HepG2 (cell line): Measurements from ENCODE around the gene C2orf80. TPM values are rescaled to one million over a fixed set of nuclear protein-coding genes. Genes with fewer than 3 reads are reported as not detected.

Experiments
- ASH2L ChIP-seq: fragments of 300-600, 200-600 bp; sonication (generic); IDR thresholded peaks from 2 replicates; pipeline ENCODE4 v1.7.0; 2017; ENCODE audit warnings: low read depth, mild to moderate bottlenecking, moderate library complexity, mixed read lengths, low read length; ENCODE audit not compliant: insufficient read length
- CAMTA2 ChIP-seq: sonication (generic); formaldehyde crosslinking; IDR thresholded peaks from 2 replicates; pipeline ENCODE4 v1.4.0; 2020; ENCODE audit warnings: mild to moderate bottlenecking, missing genetic modification reagents, borderline replicate concordance
- CEBPG ChIP-seq: IDR thresholded peaks from 2 replicates; pipeline ENCODE4 v1.6.1; 2016
- FOXK1 ChIP-seq: sonication (generic); formaldehyde crosslinking; IDR thresholded peaks from 2 replicates; pipeline ENCODE4 v1.4.0; 2020; ENCODE audit warnings: low read depth, missing genetic modification reagents, borderline replicate concordance
- HNF4G ChIP-seq, 2 experiments: sonication (generic) in 1 of 2; formaldehyde crosslinking in 1 of 2; IDR thresholded peaks; 2 replicates each; pipeline versions ENCODE4 v1.4.0 to v1.6.1; 2011 to 2020; ENCODE audit warnings: borderline replicate concordance in 2 of 2, low read depth in 2 of 2, mild to moderate bottlenecking in 2 of 2, low read length in 1 of 2, missing genetic modification reagents in 1 of 2, moderate library complexity in 1 of 2
- KLF6 ChIP-seq: IDR thresholded peaks from 2 replicates; pipeline ENCODE4 v1.8.0; 2016; ENCODE audit warnings: missing biosample characterization, missing genetic modification reagents
- PHF8 ChIP-seq: sonication (generic); formaldehyde crosslinking; IDR thresholded peaks from 2 replicates; pipeline ENCODE4 v1.5.0; 2020; ENCODE audit warnings: missing genetic modification reagents
- PRDM15 ChIP-seq: sonication (generic); formaldehyde crosslinking; IDR thresholded peaks from 2 replicates; pipeline ENCODE4 v1.4.0; 2020; ENCODE audit warnings: missing genetic modification reagents
- RBAK ChIP-seq: sonication (generic); formaldehyde crosslinking; IDR thresholded peaks from 2 replicates; pipeline ENCODE4 v1.5.1; 2020; ENCODE audit warnings: mild to moderate bottlenecking, missing genetic modification reagents
- SPEN ChIP-seq: sonication (generic); formaldehyde crosslinking; IDR thresholded peaks from 2 replicates; pipeline ENCODE4 v1.5.1; 2020; ENCODE audit warnings: low read depth, mild to moderate bottlenecking, missing genetic modification reagents
- ZNF143 ChIP-seq: sonication (generic); formaldehyde crosslinking; IDR thresholded peaks from 2 replicates; pipeline ENCODE4 v1.4.0; 2020; ENCODE audit warnings: missing genetic modification reagents
- ZNF557 ChIP-seq: sonication (generic); formaldehyde crosslinking; IDR thresholded peaks from 2 replicates; pipeline ENCODE4 v1.4.0; 2020; ENCODE audit warnings: missing genetic modification reagents
- ZNF567 ChIP-seq: sonication (generic); formaldehyde crosslinking; IDR thresholded peaks from 2 replicates; pipeline ENCODE4 v1.8.1; 2023; ENCODE audit warnings: mild to moderate bottlenecking, missing genetic modification reagents, borderline replicate concordance
- ZNF749 ChIP-seq: sonication (generic); formaldehyde crosslinking; IDR thresholded peaks from 2 replicates; pipeline ENCODE4 v1.8.0; 2022; ENCODE audit warnings: mild to moderate bottlenecking, missing genetic modification reagents, moderate library complexity, borderline replicate concordance
- ZNF891 ChIP-seq: sonication (generic); formaldehyde crosslinking; IDR thresholded peaks from 2 replicates; pipeline ENCODE4 v1.5.0; 2020; ENCODE audit warnings: mild to moderate bottlenecking, missing genetic modification reagents
- polyA plus RNA-seq, 8 experiments: library from polyadenylated mRNA; depleted of rRNA in 3 of 8; stranded (reverse) in 7 of 8; unstranded in 1 of 8; fragments of >200 nt; fragmentation: Illumina TruSeq in 4 of 8; extraction: Trizol in 4 of 8; gene quantifications; 2 replicates each; pipeline versions ENCODE4 v1.2.1 to v1.2.3, GENCODE V29; 2011 to 2016; ENCODE audit warnings: low read depth in 4 of 8, missing spikeins in 1 of 8, mixed read lengths in 1 of 8; ENCODE audit not compliant: insufficient read depth in 1 of 8
- total RNA-seq, 5 experiments: library from RNA; depleted of rRNA; stranded (reverse); fragments of >200 nt; fragmentation: Illumina TruSeq; extraction: Trizol; gene quantifications; 2 replicates each; pipeline ENCODE4 v1.2.3, GENCODE V29; 2016; ENCODE audit warnings: low read depth in 1 of 5
- TF ChIP-seq, protein P1 (sequence below): sonication (generic); formaldehyde crosslinking; IDR thresholded peaks from 2 replicates; pipeline ENCODE4 v1.4.0; 2020; ENCODE audit warnings: missing genetic modification reagents, mild to moderate bottlenecking, borderline replicate concordance
- TF ChIP-seq, protein P2 (sequence below): sonication (generic); formaldehyde crosslinking; IDR thresholded peaks from 2 replicates; pipeline ENCODE4 v1.8.0; 2022; ENCODE audit warnings: mild to moderate bottlenecking, missing genetic modification reagents, borderline replicate concordance
- TF ChIP-seq, protein P3 (sequence below): sonication (generic); formaldehyde crosslinking; IDR thresholded peaks from 2 replicates; pipeline ENCODE4 v1.9.0; 2021; ENCODE audit warnings: missing genetic modification reagents, mild to moderate bottlenecking, borderline replicate concordance
- TF ChIP-seq, protein P4 (sequence below): sonication (generic); formaldehyde crosslinking; IDR thresholded peaks from 2 replicates; pipeline ENCODE4 v1.5.0; 2020; ENCODE audit warnings: missing genetic modification reagents

Gene C2orf80
- total and polyA plus RNA-seq, 2 of the 13 experiments (the other 11 are each of a cell fraction or from before 2014, with no cell fraction given), result not detected

DNA sequence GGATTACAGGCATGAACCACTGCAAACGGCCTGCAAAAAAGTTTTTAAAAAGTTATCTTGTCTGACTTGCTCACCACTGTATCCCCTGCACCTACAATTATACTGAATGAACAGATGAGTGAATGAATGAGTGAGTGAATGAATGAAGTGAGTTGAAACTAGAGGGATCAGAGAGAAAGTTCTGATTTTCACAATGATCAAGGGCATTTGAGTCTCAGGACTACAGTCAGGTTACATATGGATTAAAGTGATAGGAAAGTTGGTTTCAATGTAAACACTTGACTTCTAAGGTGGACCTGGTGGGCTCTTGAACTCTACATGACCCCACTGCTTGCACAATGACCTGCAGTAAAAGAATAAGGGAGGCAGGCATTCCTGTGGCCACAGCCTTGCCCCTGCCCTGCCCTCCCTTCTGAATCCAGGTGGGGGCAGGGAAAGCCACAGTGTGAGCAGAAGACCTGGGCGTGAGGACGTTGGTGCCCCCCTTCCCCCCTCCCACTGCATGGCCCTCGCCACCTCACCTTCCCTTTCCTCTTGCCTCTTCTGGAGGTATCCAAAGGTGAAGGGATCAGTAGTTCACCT lies 10.7 kb downstream of the C2orf80 start (continued):
- TF ChIP-seq, protein P1, sequence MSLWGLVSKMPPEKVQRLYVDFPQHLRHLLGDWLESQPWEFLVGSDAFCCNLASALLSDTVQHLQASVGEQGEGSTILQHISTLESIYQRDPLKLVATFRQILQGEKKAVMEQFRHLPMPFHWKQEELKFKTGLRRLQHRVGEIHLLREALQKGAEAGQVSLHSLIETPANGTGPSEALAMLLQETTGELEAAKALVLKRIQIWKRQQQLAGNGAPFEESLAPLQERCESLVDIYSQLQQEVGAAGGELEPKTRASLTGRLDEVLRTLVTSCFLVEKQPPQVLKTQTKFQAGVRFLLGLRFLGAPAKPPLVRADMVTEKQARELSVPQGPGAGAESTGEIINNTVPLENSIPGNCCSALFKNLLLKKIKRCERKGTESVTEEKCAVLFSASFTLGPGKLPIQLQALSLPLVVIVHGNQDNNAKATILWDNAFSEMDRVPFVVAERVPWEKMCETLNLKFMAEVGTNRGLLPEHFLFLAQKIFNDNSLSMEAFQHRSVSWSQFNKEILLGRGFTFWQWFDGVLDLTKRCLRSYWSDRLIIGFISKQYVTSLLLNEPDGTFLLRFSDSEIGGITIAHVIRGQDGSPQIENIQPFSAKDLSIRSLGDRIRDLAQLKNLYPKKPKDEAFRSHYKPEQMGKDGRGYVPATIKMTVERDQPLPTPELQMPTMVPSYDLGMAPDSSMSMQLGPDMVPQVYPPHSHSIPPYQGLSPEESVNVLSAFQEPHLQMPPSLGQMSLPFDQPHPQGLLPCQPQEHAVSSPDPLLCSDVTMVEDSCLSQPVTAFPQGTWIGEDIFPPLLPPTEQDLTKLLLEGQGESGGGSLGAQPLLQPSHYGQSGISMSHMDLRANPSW (CRISPR knock-in tag), result no peak
- TF ChIP-seq ZNF749 (CRISPR knock-in tag) (no peak), CEBPG (peak; percentile 66), RBAK (no peak), PRDM15 (no peak), FOXK1 (CRISPR knock-in tag) (peak; percentile 53; the same call in 1 of the 2 replicates), ZNF143 (no peak), KLF6 (no peak), ASH2L (no peak), PHF8 (CRISPR knock-in tag) (no peak), CAMTA2 (CRISPR knock-in tag) (no peak), SPEN (no peak), ZNF557 (CRISPR knock-in tag) (no peak), ZNF567 (CRISPR knock-in tag) (no peak), ZNF891 (CRISPR knock-in tag) (no peak), HNF4G (IDR thresholded peaks at IDR 0.05; ENCODE audit: borderline replicate concordance, low read depth, low read length) (peak; percentile 73; the same call in 1 of the 2 replicates), HNF4G (CRISPR knock-in tag; IDR thresholded peaks at IDR 0.05; ENCODE audit: borderline replicate concordance, low read depth) (no peak)
- TF ChIP-seq, protein P2, sequence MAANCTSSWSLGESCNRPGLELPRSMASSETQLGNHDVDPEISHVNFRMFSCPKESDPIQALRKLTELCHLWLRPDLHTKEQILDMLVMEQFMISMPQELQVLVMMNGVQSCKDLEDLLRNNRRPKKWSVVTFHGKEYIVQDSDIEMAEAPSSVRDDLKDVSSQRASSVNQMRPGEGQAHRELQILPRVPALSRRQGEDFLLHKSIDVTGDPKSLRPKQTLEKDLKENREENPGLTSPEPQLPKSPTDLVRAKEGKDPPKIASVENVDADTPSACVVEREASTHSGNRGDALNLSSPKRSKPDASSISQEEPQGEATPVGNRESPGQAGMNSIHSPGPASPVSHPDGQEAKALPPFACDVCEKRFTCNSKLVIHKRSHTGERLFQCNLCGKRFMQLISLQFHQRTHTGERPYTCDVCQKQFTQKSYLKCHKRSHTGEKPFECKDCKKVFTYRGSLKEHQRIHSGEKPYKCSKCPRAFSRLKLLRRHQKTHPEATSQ (CRISPR knock-in tag), result no peak
- TF ChIP-seq, protein P3, sequence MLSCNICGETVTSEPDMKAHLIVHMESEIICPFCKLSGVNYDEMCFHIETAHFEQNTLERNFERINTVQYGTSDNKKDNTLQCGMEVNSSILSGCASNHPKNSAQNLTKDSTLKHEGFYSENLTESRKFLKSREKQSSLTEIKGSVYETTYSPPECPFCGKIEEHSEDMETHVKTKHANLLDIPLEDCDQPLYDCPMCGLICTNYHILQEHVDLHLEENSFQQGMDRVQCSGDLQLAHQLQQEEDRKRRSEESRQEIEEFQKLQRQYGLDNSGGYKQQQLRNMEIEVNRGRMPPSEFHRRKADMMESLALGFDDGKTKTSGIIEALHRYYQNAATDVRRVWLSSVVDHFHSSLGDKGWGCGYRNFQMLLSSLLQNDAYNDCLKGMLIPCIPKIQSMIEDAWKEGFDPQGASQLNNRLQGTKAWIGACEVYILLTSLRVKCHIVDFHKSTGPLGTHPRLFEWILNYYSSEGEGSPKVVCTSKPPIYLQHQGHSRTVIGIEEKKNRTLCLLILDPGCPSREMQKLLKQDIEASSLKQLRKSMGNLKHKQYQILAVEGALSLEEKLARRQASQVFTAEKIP, result no peak
- TF ChIP-seq, protein P4, sequence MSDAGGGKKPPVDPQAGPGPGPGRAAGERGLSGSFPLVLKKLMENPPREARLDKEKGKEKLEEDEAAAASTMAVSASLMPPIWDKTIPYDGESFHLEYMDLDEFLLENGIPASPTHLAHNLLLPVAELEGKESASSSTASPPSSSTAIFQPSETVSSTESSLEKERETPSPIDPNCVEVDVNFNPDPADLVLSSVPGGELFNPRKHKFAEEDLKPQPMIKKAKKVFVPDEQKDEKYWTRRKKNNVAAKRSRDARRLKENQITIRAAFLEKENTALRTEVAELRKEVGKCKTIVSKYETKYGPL (CRISPR knock-in tag), result no peak
